AG20443 (cell line): ENCODE data around the gene ATP6V1D.
A peak's percentile ranks its signal among the peaks of the same experiment; 100 is the strongest.
"Not testable (repeated sequence)": the region's sequence is repeated elsewhere in the genome, so short reads cannot be mapped to it uniquely, and the experiment has no call there.

Experiments
- DNase-seq: peaks from one replicate; pipeline ENCODE4 v3.0.0; 2012; ENCODE audit warnings: low spot score, mixed read lengths

ATP6V1D gene

GRCh38 chr14:67370830-67371229 is 11.2 kb upstream of the ATP6V1D start:
- DNase-seq, result no peak

- no peak for DNase-seq
These were observed 5.9 kb upstream of the ATP6V1D start for GRCh38 chr14:67365476-67365875.

DNA sequence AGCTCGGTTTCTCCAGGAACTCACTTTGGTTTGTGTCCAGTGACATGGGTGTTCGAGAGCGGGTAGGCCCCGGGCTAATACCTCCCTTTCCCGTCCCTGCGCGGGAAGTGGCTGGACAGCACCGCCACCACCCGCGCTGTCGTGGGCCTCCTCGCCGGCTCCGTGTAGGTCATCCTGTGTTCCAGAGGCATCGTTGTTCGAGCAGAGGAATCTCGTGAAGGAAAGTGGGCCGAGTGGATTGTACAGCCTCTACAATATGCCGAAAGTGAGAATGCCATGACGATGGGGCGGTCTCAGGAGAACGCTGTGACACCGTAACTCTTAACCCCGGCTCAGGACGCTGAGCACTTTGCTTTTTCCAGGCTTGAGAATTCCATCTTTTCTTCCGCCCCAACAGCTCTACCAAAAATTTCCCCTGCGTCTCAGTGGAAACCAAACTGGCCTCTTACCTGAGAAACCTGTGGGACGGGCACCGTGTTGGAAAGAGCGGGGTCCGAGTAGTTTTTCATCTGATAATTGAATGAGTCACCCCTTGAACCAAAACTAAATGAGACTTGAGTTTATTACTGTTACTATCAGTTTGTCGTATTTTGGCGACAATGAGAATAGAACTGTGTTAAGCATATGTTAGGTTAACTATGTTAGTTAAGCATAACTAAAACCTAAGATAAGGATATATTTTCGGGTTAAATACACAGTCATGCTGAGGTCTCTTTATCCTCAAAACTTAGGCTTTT is 1.0 kb upstream of the ATP6V1D start:
- DNase-seq, result no peak

DNA sequence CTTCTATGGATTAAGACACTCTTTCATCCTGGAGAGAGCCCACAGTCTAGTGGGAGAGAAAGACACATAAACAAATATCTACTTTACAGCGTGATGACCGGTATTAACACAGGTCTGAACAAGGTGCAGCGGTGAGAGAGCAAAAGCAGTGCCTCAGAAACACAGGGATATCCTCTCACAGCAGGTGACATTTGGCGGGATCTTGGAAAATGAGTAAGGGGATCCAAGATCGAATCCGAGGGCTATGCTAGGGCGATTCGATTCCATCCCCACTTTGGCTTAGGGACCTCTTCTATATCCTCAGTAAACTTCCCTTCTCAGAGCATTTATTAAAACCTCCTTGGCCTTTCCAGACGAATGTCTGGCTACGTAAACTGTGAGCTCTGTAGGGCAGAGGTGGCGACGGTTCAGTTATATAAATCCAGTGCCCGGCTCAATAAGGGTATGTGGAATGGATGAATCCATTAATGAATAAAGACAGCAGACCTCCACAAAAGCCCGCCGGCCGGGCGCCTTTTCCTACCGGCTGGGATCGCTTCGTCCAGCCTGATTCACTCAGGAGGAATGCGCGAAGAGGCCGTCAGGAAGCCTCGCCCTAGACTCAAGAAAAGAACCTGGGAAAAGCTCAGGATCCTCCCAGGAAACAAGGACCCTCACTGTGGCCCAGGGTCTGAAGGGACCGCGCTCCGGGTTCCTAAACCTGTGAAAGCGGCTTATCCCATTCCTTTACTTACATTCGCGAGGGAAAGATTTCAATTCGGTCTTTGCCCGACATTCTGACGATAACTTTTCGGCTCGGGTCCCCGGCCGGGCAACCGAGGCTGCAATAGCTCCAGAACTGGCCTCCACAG is 455 bp downstream of the ATP6V1D start:
- DNase-seq, result peak; percentile 67

DNA sequence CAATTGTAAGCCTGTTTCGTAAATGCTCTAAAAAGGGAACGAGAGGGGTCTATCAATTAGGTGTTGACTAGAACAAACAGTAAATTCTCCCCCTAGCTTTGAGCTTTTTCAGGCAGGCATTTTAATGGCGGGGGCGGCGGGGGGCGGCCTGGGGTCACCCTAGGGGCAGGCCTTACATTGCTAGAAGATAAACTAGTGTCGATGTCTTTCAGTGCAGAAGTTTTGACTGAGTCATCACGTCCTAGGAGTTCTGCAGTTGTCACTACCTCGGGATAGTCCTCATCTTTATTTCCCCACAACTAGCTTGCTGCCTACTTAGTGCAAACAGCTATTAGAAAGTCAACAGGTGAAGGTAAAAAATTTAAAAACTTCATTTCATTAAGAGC is 1.6 kb downstream of the ATP6V1D start:
- DNase-seq, result peak; percentile 27

GRCh38 chr14:67357186-67357968 is 2.2 kb downstream of the ATP6V1D start:
- no peak for DNase-seq

- DNase-seq, result no peak
These were observed 7.5 kb downstream of the ATP6V1D start for GRCh38 chr14:67352055-67352454.

GRCh38 chr14:67345583-67345982 is 14.0 kb downstream of the ATP6V1D start:
- DNase-seq, result no peak

GRCh38 chr14:67343601-67344230 is 15.9 kb downstream of the ATP6V1D start:
- no peak for DNase-seq

- not testable (repeated sequence) for DNase-seq
These were observed 18.4 kb downstream of the ATP6V1D start for GRCh38 chr14:67341231-67341630.

GRCh38 chr14:67335781-67336180 is 23.8 kb downstream of the ATP6V1D start:
- no peak for DNase-seq

DNA sequence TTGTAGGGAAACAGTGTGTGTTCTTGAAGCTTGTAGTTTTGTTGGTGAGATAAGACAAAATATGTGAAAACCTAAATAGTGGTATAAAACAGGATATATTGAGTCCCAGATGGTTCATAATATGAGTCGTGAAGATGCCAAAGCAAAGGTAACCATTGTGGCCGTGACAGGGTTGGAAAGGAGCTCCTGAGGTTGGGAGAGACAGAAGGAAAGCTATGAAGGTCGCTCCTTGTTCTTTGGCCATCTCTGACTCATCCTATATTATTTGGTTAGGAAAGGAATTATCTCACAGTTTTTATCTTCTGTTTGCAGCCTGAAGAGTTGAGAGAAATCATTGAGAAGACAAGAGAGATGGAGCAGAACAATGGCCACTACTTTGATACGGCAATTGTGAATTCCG is 27.1 kb downstream of the ATP6V1D start:
- DNase-seq, result no peak

- peak; percentile 25 for DNase-seq
These were observed 28.1 kb downstream of the ATP6V1D start for GRCh38 chr14:67331368-67332125.

DNA sequence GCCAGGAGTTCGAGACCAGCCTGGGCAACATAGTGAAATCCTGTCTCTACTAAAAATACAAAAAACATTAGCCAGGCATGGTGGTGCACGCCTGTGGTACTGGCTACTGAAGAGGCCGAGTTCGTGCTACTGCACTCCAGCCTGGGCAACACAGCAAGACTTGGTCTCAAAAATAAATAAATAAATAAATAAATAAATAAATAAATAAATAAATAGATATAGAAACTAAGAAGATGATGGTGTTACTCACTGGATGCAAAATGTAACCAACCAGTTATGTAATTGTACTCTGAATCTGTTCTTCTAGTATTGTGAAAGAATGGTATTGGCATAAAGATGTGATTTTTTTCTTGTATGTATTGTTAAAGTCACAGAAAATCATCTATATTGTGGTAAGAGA is 29.9 kb downstream of the ATP6V1D start:
- DNase-seq, result not testable (repeated sequence)

DNA sequence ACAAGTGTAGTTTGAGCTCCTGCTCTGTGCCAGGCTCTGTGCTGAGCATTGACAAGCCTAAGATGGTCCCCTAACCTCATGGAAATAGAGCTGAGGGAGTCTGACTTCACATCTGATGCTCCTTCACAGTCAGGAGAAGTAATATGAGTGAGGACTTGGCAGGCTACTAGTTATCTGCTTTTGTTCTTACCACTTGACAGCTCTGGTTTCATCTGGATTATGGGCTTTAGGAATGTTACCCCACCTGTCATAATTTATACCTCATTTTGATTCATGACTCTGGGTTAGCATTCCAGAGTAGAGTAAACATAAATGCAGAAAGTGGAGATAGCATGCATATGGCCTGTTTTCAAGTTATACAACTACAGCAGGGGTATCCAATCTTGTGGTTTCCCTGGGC is 40.5 kb downstream of the ATP6V1D start:
- no peak for DNase-seq

GRCh38 chr14:67317822-67318221 is 41.8 kb downstream of the ATP6V1D start:
- no peak for DNase-seq

DNA sequence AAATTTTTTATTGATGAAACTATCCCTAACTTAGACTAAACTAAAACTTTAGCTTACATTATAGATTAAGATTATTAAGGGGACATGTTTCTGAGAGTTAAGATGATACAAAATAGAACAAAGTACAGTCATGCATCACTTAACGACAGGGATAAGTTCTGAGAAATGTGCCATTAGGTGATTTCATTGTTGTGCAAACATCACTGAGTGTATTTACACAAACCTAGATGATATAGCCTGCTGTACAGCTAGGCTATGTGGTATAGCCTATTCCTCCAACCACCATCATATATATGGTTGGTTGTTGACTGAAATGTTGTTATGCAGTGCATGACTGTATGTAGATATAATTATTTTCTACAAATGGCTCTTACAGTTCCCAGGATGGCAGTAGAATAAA is 46.5 kb downstream of the ATP6V1D start:
- DNase-seq, result no peak

DNA sequence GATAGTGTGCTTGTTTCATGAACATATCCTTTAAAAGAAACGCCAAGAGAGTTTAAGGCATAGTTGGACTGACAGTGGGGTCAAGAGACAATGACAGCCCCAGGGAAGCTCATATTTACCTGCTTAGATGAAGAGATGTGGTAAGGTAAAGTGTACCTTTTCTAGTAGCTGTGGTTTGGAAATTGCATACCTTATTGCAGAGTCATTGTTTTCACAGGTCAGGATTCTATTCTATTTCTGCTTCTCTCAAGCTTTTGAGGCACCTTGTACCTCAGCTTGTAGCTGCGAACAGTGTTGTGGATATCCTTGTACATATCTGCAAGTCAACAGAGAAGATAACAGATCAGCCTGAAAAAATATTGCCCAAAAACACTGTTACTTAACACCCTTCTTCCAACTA is 47.7 kb downstream of the ATP6V1D start:
- no peak for DNase-seq
